Astrocyte (in vitro differentiated cells and primary cell): ENCODE results near the gene RLN3. TPM values are rescaled to one million over a fixed set of nuclear protein-coding genes. Genes with fewer than 3 reads are reported as not detected.
"Not testable (repeated sequence)": the region's sequence is repeated elsewhere in the genome, so short reads cannot be mapped to it uniquely, and the experiment has no call there.

ENCODE experiments used
- DNase-seq: peaks from one replicate; pipeline ENCODE4 v3.0.0-alpha.2; 2010; ENCODE audit warnings: low read depth
- FAIRE-seq: peaks from 2 replicates; lab custom pipeline; 2011; peaks lifted over from hg19 to GRCh38; lab: Jason Lieb, UNC
- H2AFZ ChIP-seq: 2 replicates; pipeline ENCODE4 v1.6.0; 2012; ENCODE audit warnings: low read depth, low read length, inconsistent platforms
- H3K27ac ChIP-seq: 2 replicates; pipeline ENCODE4 v1.5.1; 2011; ENCODE audit warnings: low read depth, low read length, inconsistent platforms
- H3K27me3 ChIP-seq: 2 replicates; pipeline ENCODE4 v1.6.0; 2011; ENCODE audit warnings: low read length, inconsistent platforms; ENCODE audit not compliant: insufficient read depth
- H3K36me3 ChIP-seq: 2 replicates; pipeline ENCODE4 v1.5.1; 2011; ENCODE audit warnings: low read length, inconsistent platforms; ENCODE audit not compliant: insufficient read depth
- H3K4me1 ChIP-seq: 2 replicates; pipeline ENCODE4 v1.5.1; 2011; ENCODE audit warnings: low read length, inconsistent platforms; ENCODE audit not compliant: insufficient read depth
- H3K4me2 ChIP-seq: 2 replicates; pipeline ENCODE4 v1.6.0; 2012; ENCODE audit warnings: low read length, inconsistent platforms
- H3K4me3 ChIP-seq: 2 replicates; pipeline ENCODE4 v1.5.1; 2011; ENCODE audit warnings: low read depth, mild to moderate bottlenecking, low read length, inconsistent platforms; ENCODE audit not compliant: insufficient read depth
- H3K79me2 ChIP-seq: 2 replicates; pipeline ENCODE4 v1.6.0; 2012; ENCODE audit warnings: mild to moderate bottlenecking, low read length, inconsistent platforms; ENCODE audit not compliant: insufficient read depth
- H3K9ac ChIP-seq: 2 replicates; pipeline ENCODE4 v1.6.0; 2012; ENCODE audit warnings: mild to moderate bottlenecking, low read length, inconsistent platforms
- H3K9me3 ChIP-seq: 2 replicates; pipeline ENCODE4 v1.5.1; 2012; ENCODE audit warnings: low read depth, mild to moderate bottlenecking, low read length, inconsistent platforms; ENCODE audit not compliant: insufficient read depth
- H4K20me1 ChIP-seq: 2 replicates; pipeline ENCODE4 v1.6.0; 2012; ENCODE audit warnings: low read length, inconsistent platforms; ENCODE audit not compliant: insufficient read depth
- H3K27ac Mint-ChIP-seq: one replicate; pipeline ENCODE4 v1.8.0; 2021; ENCODE audit warnings: mild to moderate bottlenecking, mixed read lengths; ENCODE audit not compliant: unreplicated experiment
- H3K27me3 Mint-ChIP-seq: one replicate; pipeline ENCODE4 v1.8.0; 2021; ENCODE audit warnings: low read depth, mixed read lengths; ENCODE audit not compliant: unreplicated experiment
- H3K36me3 Mint-ChIP-seq: one replicate; pipeline ENCODE4 v1.8.0; 2021; ENCODE audit warnings: low read depth, mixed read lengths; ENCODE audit not compliant: unreplicated experiment
- H3K4me1 Mint-ChIP-seq: one replicate; pipeline ENCODE4 v1.8.0; 2021; ENCODE audit warnings: low read depth, mixed read lengths; ENCODE audit not compliant: unreplicated experiment
- H3K4me3 Mint-ChIP-seq: one replicate; pipeline ENCODE4 v1.8.0; 2021; ENCODE audit warnings: mild to moderate bottlenecking, moderate library complexity, mixed read lengths; ENCODE audit not compliant: unreplicated experiment
- H3K9me3 Mint-ChIP-seq: one replicate; pipeline ENCODE4 v1.8.0; 2021; ENCODE audit warnings: mild to moderate bottlenecking, mixed read lengths; ENCODE audit not compliant: unreplicated experiment
- EZH2 ChIP-seq: IDR thresholded peaks from 2 replicates; pipeline ENCODE4 v1.6.1; 2012; ENCODE audit warnings: mild to moderate bottlenecking, low read length, inconsistent platforms; ENCODE audit not compliant: insufficient read depth
- total RNA-seq: library from RNA; stranded (reverse); gene quantifications from 2 replicates; pipeline ENCODE4 v1.2.1, GENCODE V29; 2021
- TF ChIP-seq, protein P1 (sequence below): IDR thresholded peaks from 2 replicates; pipeline ENCODE4 v1.5.1; 2011; ENCODE audit warnings: low read depth, mild to moderate bottlenecking, inconsistent platforms, low read length, moderate library complexity; ENCODE audit not compliant: insufficient read depth

RLN3 gene
- total RNA-seq, 1 donor from 2014 or later, result not detected

DNA sequence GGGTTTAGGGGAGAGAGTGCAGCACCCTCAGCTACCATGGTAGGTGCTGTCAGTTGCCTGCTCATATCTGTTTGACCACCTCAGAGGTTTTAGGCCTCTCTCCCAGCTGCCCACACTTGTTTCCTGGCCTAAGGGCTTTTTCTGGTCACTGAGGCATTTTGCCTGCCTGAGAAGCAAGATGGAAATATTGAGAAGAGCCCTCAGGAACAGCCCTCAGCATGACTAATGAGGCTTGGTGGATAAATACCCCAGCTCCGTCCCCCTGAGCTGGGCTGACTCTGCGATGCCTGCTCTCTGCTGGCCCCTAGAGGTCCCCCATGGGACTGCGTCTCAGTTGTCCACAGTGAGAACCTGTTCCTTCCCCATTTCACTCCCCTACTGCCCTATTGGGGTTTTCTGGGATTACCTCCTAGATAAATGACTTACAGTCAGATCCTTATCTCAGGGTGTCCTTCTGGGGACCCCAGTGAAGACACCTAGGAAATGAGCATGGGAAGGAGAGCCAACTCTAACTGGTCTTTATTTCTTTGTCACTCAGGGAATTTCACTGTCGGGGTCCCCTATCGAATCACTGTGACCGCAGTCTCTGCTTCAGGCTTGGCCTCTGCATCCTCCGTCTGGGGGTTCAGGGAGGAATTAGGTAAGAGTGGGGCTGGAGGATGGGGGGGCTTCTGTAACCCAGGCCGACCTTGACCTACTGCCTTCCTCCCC is 20.6 kb downstream of the RLN3 start:
- Mint-ChIP-seq H3K27ac (no peak overlapping the region), H3K9me3 (no peaks in the 10 kb centered on the region), H3K4me1 (no peaks in the 10 kb centered on the region), H3K4me3 (no peak overlapping the region), H3K27me3 (no peaks in the 10 kb centered on the region), H3K36me3 (peaks cover 10% of the 10 kb centered on the region)
- H3K4me3 ChIP-seq, result no peak overlapping the region
- H2AFZ ChIP-seq, result no peak overlapping the region
- DNase-seq (no peak), FAIRE-seq (no peak)
- TF ChIP-seq EZH2, result no peak
- TF ChIP-seq, protein P1, sequence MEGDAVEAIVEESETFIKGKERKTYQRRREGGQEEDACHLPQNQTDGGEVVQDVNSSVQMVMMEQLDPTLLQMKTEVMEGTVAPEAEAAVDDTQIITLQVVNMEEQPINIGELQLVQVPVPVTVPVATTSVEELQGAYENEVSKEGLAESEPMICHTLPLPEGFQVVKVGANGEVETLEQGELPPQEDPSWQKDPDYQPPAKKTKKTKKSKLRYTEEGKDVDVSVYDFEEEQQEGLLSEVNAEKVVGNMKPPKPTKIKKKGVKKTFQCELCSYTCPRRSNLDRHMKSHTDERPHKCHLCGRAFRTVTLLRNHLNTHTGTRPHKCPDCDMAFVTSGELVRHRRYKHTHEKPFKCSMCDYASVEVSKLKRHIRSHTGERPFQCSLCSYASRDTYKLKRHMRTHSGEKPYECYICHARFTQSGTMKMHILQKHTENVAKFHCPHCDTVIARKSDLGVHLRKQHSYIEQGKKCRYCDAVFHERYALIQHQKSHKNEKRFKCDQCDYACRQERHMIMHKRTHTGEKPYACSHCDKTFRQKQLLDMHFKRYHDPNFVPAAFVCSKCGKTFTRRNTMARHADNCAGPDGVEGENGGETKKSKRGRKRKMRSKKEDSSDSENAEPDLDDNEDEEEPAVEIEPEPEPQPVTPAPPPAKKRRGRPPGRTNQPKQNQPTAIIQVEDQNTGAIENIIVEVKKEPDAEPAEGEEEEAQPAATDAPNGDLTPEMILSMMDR, result peak; percentile 68
- H3K4me2 ChIP-seq, result no peak overlapping the region
- H3K9ac ChIP-seq, result no peak overlapping the region
- H3K27me3 ChIP-seq, result no peaks in the 10 kb centered on the region
- no peak overlapping the region for H3K27ac ChIP-seq
- peaks cover 6% of the 10 kb centered on the region for H3K9me3 ChIP-seq
- no peaks in the 10 kb centered on the region for H3K36me3 ChIP-seq
- no peaks in the 10 kb centered on the region for H3K79me2 ChIP-seq
- no peaks in the 10 kb centered on the region for H4K20me1 ChIP-seq
- no peaks in the 10 kb centered on the region for H3K4me1 ChIP-seq

DNA sequence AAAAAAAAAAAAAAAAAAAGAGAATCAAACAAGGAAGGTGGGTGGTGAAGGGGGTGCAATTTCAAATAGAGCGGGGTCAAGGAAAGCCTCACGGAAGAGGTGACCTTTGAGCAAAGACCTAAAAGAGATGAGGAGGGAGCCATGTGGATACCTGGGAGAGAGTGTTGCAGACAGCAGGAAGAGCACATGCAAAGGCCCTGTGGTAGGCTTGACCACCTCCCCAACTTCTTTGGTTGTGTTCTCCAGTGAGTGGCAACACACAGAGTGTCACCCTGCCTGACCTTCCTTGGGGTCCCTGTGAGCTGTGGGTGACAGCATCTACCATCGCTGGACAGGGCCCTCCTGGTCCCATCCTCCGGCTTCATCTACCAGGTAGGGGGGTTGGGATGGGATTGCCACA is 22.6 kb downstream of the RLN3 start:
- H3K4me3 Mint-ChIP-seq, result no peak overlapping the region
- FAIRE-seq, result no peak
- no peak overlapping the region for H3K27ac ChIP-seq

DNA sequence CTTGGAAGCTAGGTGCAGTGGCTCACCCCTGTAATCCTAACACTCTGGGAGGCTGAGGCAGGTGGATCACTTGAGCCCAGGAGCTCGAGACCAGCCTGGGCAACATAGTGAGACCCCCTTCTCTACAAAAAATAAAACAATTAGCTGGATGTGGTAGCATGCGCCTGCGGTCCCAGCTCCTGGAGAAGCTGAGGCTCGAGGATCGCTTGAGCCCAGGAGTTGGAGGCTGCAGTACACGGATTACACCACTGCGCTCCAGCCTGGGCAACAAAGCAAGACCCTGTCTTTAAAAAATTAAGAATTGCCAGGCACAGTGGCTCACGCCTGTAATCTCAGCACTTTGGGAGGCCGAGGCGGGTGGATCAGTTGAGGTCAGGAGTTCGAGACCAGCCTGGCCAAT is 23.0 kb downstream of the RLN3 start:
- not testable (repeated sequence) for H3K9me3 ChIP-seq, FAIRE-seq, H3K9me3 Mint-ChIP-seq, H2AFZ ChIP-seq, H3K4me3 ChIP-seq, H3K79me2 ChIP-seq, H3K27ac ChIP-seq, H3K27me3 ChIP-seq, H3K9ac ChIP-seq, H3K36me3 Mint-ChIP-seq, DNase-seq, H3K27ac Mint-ChIP-seq, H3K4me2 ChIP-seq, H3K4me1 ChIP-seq, H3K4me3 Mint-ChIP-seq, H4K20me1 ChIP-seq, H3K4me1 Mint-ChIP-seq, H3K36me3 ChIP-seq
- peaks cover 16% of the 10 kb centered on the region for H3K27me3 Mint-ChIP-seq

More for the DNA sequence above, 22.6 kb downstream of the RLN3 start:
- H2AFZ ChIP-seq, result no peak overlapping the region
- no peak overlapping the region for H3K4me3 ChIP-seq
- TF ChIP-seq, protein P1, result no peak
- no peak for TF ChIP-seq EZH2
- Mint-ChIP-seq H3K4me1 (no peaks in the 10 kb centered on the region), H3K27me3 (peaks cover 15% of the 10 kb centered on the region), H3K9me3 (peaks cover under 1% of the 10 kb centered on the region), H3K27ac (no peak overlapping the region), H3K36me3 (peaks cover 10% of the 10 kb centered on the region)
- no peaks in the 10 kb centered on the region for H4K20me1 ChIP-seq
- H3K9me3 ChIP-seq, result peaks cover 6% of the 10 kb centered on the region
- H3K27me3 ChIP-seq, result no peaks in the 10 kb centered on the region
- H3K4me2 ChIP-seq, result no peak overlapping the region
- H3K36me3 ChIP-seq, result no peaks in the 10 kb centered on the region
- H3K4me1 ChIP-seq, result no peaks in the 10 kb centered on the region
- H3K79me2 ChIP-seq, result no peaks in the 10 kb centered on the region
- DNase-seq, result no peak
- no peak overlapping the region for H3K9ac ChIP-seq
